Measurements from ENCODE around the gene FPR3.

Gene FPR3

DNA sequence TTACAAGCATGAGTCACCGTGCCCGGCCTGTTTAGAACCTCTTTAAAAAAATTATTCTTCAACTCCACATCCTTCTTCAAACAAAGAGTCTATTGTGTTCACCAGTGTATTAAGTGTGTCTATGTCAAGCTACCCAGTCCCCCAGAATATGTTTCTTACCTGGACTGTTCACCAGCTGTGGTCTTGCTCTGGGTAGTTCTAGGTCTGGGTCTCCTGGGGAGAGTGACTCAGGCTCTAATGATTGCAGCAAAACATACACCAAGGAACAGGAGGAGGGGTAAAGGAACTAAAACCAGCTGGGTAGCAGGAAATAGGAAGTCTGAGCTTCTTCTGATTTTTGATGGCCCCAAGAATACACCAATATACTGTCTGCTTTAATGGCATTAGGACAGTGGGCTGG is 43.3 kb upstream of the FPR3 start, which contains the start of gene FPR1:
FPR1 (minus strand) TSS at position 224 of the 400 bp plus-strand sequence. CDS start 4,884 bp downstream, outside the sequence.
- TF ChIP-seq EP300 (IDR thresholded peaks at IDR 0.05; ENCODE audit: borderline replicate concordance) (no peak), CEBPB (IDR thresholded peaks at IDR 0.05) (no peak), TCF12 (IDR thresholded peaks at IDR 0.05; ENCODE audit: low read depth) (no peak), TAF1 (IDR thresholded peaks at IDR 0.05; ENCODE audit: low read depth) (no peak), FOXM1 (IDR thresholded peaks at IDR 0.05; ENCODE audit: borderline replicate concordance, low read depth) (no peak), CREB1 (IDR thresholded peaks at IDR 0.05; ENCODE audit: low read depth) (no peak)
- TF ChIP-seq, protein P1, sequence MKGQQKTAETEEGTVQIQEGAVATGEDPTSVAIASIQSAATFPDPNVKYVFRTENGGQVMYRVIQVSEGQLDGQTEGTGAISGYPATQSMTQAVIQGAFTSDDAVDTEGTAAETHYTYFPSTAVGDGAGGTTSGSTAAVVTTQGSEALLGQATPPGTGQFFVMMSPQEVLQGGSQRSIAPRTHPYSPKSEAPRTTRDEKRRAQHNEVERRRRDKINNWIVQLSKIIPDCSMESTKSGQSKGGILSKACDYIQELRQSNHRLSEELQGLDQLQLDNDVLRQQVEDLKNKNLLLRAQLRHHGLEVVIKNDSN (IDR thresholded peaks at IDR 0.05): no peak
- TF ChIP-seq, protein P2, sequence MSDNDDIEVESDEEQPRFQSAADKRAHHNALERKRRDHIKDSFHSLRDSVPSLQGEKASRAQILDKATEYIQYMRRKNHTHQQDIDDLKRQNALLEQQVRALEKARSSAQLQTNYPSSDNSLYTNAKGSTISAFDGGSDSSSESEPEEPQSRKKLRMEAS (IDR thresholded peaks at IDR 0.05): no peak

- no peak for TF ChIP-seq RAD21 (IDR thresholded peaks at IDR 0.05; ENCODE audit: low read depth)
- TF ChIP-seq TCF12 (IDR thresholded peaks at IDR 0.05; ENCODE audit: low read depth): no peak
- TF ChIP-seq, protein P3, sequence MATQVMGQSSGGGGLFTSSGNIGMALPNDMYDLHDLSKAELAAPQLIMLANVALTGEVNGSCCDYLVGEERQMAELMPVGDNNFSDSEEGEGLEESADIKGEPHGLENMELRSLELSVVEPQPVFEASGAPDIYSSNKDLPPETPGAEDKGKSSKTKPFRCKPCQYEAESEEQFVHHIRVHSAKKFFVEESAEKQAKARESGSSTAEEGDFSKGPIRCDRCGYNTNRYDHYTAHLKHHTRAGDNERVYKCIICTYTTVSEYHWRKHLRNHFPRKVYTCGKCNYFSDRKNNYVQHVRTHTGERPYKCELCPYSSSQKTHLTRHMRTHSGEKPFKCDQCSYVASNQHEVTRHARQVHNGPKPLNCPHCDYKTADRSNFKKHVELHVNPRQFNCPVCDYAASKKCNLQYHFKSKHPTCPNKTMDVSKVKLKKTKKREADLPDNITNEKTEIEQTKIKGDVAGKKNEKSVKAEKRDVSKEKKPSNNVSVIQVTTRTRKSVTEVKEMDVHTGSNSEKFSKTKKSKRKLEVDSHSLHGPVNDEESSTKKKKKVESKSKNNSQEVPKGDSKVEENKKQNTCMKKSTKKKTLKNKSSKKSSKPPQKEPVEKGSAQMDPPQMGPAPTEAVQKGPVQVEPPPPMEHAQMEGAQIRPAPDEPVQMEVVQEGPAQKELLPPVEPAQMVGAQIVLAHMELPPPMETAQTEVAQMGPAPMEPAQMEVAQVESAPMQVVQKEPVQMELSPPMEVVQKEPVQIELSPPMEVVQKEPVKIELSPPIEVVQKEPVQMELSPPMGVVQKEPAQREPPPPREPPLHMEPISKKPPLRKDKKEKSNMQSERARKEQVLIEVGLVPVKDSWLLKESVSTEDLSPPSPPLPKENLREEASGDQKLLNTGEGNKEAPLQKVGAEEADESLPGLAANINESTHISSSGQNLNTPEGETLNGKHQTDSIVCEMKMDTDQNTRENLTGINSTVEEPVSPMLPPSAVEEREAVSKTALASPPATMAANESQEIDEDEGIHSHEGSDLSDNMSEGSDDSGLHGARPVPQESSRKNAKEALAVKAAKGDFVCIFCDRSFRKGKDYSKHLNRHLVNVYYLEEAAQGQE (IDR thresholded peaks at IDR 0.05; ENCODE audit: low read depth): no peak
- TF ChIP-seq, protein P2 (IDR thresholded peaks at IDR 0.05): no peak
- TF ChIP-seq YY1 (IDR thresholded peaks at IDR 0.05; ENCODE audit: low read depth): no peak
- TF ChIP-seq, protein P1 (IDR thresholded peaks at IDR 0.05): no peak
Measured at GRCh38 chr19:51754109-51754508, 40.8 kb upstream of the FPR3 start.

DNA sequence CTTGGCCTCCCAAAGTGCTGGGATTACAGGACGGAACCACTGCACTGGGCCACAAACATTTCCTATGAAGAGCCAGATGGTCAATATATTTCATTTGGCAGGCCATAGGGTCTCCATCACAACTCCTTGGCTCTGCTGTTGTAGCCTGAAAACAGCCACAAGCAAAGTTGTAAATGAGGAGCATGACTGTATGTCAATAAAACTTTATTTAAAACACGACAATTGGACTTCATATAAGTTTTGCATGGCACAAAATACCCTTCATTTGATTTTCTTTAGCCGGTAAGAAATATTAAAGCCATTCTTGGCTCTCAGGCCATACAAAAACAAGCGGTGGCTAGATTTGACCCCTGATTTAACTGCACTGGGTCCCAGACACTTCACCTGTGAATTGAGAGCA is 40.2 kb upstream of the FPR3 start:
- TF ChIP-seq CREB1 (IDR thresholded peaks at IDR 0.05; ENCODE audit: low read depth): no peak
- no peak for TF ChIP-seq NFIC (IDR thresholded peaks at IDR 0.05)
- no peak for TF ChIP-seq ZBTB7A (IDR thresholded peaks at IDR 0.05; ENCODE audit: low read depth)
- no peak for TF ChIP-seq EGR1 (IDR thresholded peaks at IDR 0.05)
- TF ChIP-seq, protein P3 (IDR thresholded peaks at IDR 0.05; ENCODE audit: low read depth): no peak
- TF ChIP-seq FOXM1 (IDR thresholded peaks at IDR 0.05; ENCODE audit: borderline replicate concordance, low read depth): no peak
- TF ChIP-seq, protein P2 (IDR thresholded peaks at IDR 0.05): no peak
- TF ChIP-seq EP300 (IDR thresholded peaks at IDR 0.05; ENCODE audit: borderline replicate concordance): no peak
- no peak for TF ChIP-seq YY1 (IDR thresholded peaks at IDR 0.05; ENCODE audit: low read depth)
- TF ChIP-seq CEBPB (IDR thresholded peaks at IDR 0.05): no peak
- TF ChIP-seq, protein P1 (IDR thresholded peaks at IDR 0.05): no peak
- no peak for TF ChIP-seq TEAD4 (IDR thresholded peaks at IDR 0.05)
- no peak for TF ChIP-seq RAD21 (IDR thresholded peaks at IDR 0.05; ENCODE audit: low read depth)
- TF ChIP-seq TAF1 (IDR thresholded peaks at IDR 0.05; ENCODE audit: low read depth): no peak
- no peak for TF ChIP-seq TCF12 (IDR thresholded peaks at IDR 0.05; ENCODE audit: low read depth)

- TF ChIP-seq NFIC (IDR thresholded peaks at IDR 0.05) (no peak), FOXM1 (IDR thresholded peaks at IDR 0.05; ENCODE audit: borderline replicate concordance, low read depth) (no peak), TEAD4 (IDR thresholded peaks at IDR 0.05) (no peak), EGR1 (IDR thresholded peaks at IDR 0.05) (no peak), RAD21 (IDR thresholded peaks at IDR 0.05; ENCODE audit: low read depth) (no peak), ZBTB7A (IDR thresholded peaks at IDR 0.05; ENCODE audit: low read depth) (no peak), EP300 (IDR thresholded peaks at IDR 0.05; ENCODE audit: borderline replicate concordance) (no peak), CREB1 (IDR thresholded peaks at IDR 0.05; ENCODE audit: low read depth) (no peak), YY1 (IDR thresholded peaks at IDR 0.05; ENCODE audit: low read depth) (no peak), TAF1 (IDR thresholded peaks at IDR 0.05; ENCODE audit: low read depth) (no peak), TCF12 (IDR thresholded peaks at IDR 0.05; ENCODE audit: low read depth) (no peak), CEBPB (IDR thresholded peaks at IDR 0.05) (no peak)
- TF ChIP-seq, protein P2 (IDR thresholded peaks at IDR 0.05): no peak
- TF ChIP-seq, protein P1 (IDR thresholded peaks at IDR 0.05): no peak
- TF ChIP-seq, protein P3 (IDR thresholded peaks at IDR 0.05; ENCODE audit: low read depth): no peak
Measured at GRCh38 chr19:51755571-51755970, 39.4 kb upstream of the FPR3 start.

Measured in Ishikawa (cell line).